ENCODE data around the gene LCN6. TPM values are rescaled to one million over a fixed set of nuclear protein-coding genes. Genes with fewer than 3 reads are reported as not detected.
A peak's percentile ranks its signal among the peaks of the same experiment; 100 is the strongest.

LCN6 gene
- total and polyA plus RNA-seq, 9 donors: 0.30 to 0.31 TPM; not detected in 7

DNA sequence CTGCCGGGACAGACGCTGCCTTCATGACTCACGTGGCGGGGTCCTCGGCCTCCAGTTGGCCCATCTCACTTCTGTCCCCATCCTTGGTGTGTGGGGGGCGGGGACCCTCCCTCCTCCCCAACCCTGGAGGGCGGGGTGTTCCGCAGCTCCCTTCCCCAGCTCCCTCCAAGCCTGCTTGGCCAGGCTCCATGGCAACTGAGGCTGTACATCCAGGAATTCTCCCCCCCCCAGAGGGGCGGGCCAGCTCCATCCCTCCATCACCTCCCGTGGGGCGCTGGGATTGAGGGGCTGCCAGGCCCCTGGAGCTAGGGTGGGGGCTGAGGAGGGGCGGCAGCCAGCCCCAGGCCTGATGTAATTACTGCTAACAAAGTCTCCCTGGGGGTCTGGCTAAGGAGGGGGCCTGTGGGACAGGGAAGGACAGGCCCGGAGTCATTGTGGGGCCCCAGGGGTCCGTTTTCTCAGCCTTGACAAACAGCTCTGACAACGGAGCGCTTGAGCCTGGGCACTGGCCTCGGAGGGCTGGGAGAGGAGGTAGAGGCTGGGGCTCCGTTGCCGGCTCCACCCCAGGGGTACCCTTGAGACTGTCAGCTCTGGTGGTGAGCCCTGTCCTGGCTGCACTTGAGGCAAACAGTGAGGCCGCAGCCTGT, 28.0 kb downstream of the LCN6 start:
- Histone ChIP-seq H3K27ac (ENCODE audit: low read length) (peak overlapping the region; percentile 59), H3K27me3 (ENCODE audit: control insufficient read depth, insufficient read depth, low read length) (no peaks in the 10 kb centered on the region), H3K9me3 (replicated peaks; ENCODE audit: control insufficient read depth, low read depth, low read length) (no peaks in the 10 kb centered on the region), H3K4me1 (ENCODE audit: control insufficient read depth, insufficient read depth, low read length) (peaks cover 37% of the 10 kb centered on the region), H3K4me3 (ENCODE audit: low read length) (no peak overlapping the region), H3K36me3 (ENCODE audit: control insufficient read depth, insufficient read depth, low read length) (peaks cover 47% of the 10 kb centered on the region)
- WGBS (ENCODE audit: insufficient coverage): 18% methylated on average over 10 of the region's 20 CpGs
- DNase-seq: peak; percentile 95

DNA sequence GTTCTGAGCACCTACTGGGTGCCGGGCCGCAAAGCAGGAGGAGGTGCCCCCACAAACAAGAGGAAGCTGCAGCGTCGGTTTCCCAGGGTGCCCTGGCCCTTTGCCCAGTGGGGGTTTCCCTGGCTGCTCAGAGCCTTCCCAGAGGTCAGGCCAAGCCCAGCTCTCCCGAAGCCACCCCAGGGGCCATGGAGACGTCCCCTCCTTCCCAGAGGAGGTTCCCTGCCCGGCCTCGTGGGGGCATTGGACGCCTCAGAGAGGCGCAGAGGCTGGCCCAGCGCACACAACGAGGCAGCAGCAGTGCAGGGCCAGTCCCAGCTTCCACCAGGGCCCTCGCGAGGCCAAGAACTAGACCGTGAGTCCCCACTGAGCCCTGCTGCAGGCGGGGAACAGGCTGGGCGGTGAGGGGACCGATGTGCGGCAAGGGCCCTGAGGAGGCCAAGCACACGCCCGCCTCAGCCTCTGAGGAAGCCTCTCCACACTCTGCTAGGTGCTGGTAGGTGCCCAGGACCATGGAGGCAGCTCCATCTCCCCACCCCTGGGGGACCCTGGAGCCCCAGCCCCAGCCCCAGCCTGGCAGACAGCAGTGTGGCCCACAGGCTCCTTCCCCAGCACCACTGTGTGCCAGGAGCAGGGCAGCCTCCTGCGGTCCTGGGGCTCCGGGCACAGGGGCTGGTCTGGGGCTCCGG, 29.0 kb downstream of the LCN6 start:
- Histone ChIP-seq H3K4me3 (ENCODE audit: low read length) (no peak overlapping the region), H3K9me3 (replicated peaks; ENCODE audit: control insufficient read depth, low read depth, low read length) (no peaks in the 10 kb centered on the region), H3K36me3 (ENCODE audit: control insufficient read depth, insufficient read depth, low read length) (peaks cover 41% of the 10 kb centered on the region), H3K27me3 (ENCODE audit: control insufficient read depth, insufficient read depth, low read length) (no peaks in the 10 kb centered on the region), H3K27ac (ENCODE audit: low read length) (no peak overlapping the region), H3K4me1 (ENCODE audit: control insufficient read depth, insufficient read depth, low read length) (peaks cover 46% of the 10 kb centered on the region)
- 64% methylated on average over 17 of the region's 24 CpGs for WGBS (ENCODE audit: insufficient coverage)
- no peak for DNase-seq

DNA sequence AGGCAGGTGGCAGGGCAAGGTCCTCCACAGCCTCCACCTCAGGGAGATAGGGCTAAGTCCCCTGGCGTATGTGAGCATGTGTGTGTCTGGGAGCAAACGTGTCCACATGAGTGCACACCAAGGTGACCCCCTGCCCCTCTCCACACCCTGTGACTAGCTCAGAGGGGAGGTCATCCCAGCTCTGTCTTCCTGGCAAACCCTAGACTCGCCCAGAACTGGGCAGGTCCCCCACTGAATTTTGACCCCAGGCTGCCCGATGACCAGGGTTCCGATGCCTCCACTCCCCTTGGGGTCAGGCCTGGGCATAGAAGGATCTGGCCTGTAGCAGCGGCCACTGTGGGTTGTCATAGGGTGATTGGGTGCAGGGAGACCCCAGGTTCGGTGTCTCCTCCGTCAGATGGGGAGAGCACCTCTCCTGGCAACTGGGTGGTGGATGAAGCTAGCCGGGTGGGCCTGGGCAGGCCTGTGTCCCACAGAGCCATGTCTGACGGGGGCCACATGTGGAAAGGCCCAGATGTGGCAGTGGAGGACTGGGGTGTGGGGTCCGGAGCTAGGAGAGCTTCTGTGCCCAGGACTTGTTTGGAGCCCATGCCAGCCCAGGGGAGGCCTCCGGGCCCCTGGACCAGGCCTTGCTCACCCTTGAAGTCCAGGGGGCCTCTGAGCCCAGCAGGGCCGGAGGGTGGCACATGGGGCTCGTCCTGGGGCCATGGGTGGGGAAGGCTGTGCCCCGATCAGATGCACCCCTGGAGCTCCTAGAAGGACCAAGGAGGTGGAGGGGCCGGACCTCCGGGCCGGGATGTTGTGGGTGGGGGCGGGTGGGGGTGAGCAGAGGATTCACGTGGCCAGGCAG, 29.8 kb downstream of the LCN6 start:
- WGBS (ENCODE audit: insufficient coverage): 85% methylated on average over 11 of the region's 20 CpGs
- no peaks in the 10 kb centered on the region for H3K9me3 ChIP-seq (replicated peaks; ENCODE audit: control insufficient read depth, low read depth, low read length)
- H3K27ac ChIP-seq (ENCODE audit: low read length): no peak overlapping the region
- no peak overlapping the region for H3K4me3 ChIP-seq (ENCODE audit: low read length)
- H3K4me1 ChIP-seq (ENCODE audit: control insufficient read depth, insufficient read depth, low read length): peaks cover 53% of the 10 kb centered on the region
- peaks cover 34% of the 10 kb centered on the region for H3K36me3 ChIP-seq (ENCODE audit: control insufficient read depth, insufficient read depth, low read length)
- H3K27me3 ChIP-seq (ENCODE audit: control insufficient read depth, insufficient read depth, low read length): no peaks in the 10 kb centered on the region
- no peak for DNase-seq

DNA sequence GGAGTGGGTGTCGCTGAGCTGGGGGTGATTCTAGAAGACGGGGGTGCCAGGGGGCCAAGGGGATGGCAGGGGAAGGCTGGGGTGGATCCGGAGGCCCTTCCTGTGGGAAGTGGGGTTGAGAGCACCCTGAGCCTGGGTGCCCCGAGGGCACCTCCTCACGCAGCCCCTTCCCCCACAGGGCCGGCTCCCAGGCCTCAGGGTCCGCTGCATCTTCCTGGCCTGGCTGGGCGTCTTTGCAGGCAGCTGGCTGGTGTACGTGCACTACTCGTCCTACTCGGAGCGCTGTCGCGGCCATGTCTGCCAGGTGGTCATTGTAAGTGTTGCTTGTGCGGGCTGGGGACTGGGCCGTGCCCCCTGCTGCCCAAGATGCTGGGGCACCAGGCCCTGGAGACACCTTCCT, 30.9 kb downstream of the LCN6 start:
- Histone ChIP-seq H3K27ac (ENCODE audit: low read length) (no peak overlapping the region), H3K4me1 (ENCODE audit: control insufficient read depth, insufficient read depth, low read length) (peaks cover 59% of the 10 kb centered on the region), H3K9me3 (replicated peaks; ENCODE audit: control insufficient read depth, low read depth, low read length) (no peaks in the 10 kb centered on the region), H3K4me3 (ENCODE audit: low read length) (no peak overlapping the region), H3K27me3 (ENCODE audit: control insufficient read depth, insufficient read depth, low read length) (no peaks in the 10 kb centered on the region), H3K36me3 (ENCODE audit: control insufficient read depth, insufficient read depth, low read length) (peaks cover 22% of the 10 kb centered on the region)
- no peak for DNase-seq
- 96% methylated on average over 8 of the region's 16 CpGs for WGBS (ENCODE audit: insufficient coverage)

DNA sequence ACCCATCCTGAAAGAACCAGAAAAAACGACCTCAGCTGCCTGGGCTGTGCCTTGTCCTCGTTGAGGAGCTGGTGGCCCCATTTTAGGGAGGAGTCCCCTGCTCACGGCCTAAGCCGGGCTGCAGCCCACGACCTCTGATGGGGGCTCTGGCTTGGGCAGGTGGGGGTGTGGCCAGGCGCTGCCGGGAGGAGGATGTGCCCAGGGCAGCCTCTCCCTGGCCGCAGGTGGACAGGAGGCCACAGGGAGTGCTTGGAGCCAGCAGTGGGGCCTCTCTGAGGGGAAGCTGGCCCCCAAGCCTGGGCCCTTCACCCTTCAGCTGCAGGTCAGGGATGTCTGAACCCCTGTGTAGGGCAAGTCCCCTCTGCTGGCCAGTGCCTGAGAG, 33.4 kb downstream of the LCN6 start:
- H3K4me1 ChIP-seq (ENCODE audit: control insufficient read depth, insufficient read depth, low read length): peaks cover 41% of the 10 kb centered on the region
- H3K36me3 ChIP-seq (ENCODE audit: control insufficient read depth, insufficient read depth, low read length): peaks cover 3% of the 10 kb centered on the region
- H3K9me3 ChIP-seq (replicated peaks; ENCODE audit: control insufficient read depth, low read depth, low read length): no peaks in the 10 kb centered on the region
- no peak for DNase-seq
- peak overlapping the region; percentile 55 for H3K27ac ChIP-seq (ENCODE audit: low read length)
- 43% methylated on average over 7 of the region's 8 CpGs for WGBS (ENCODE audit: insufficient coverage)
- H3K4me3 ChIP-seq (ENCODE audit: low read length): no peak overlapping the region
- peaks cover 3% of the 10 kb centered on the region for H3K27me3 ChIP-seq (ENCODE audit: control insufficient read depth, insufficient read depth, low read length)

DNA sequence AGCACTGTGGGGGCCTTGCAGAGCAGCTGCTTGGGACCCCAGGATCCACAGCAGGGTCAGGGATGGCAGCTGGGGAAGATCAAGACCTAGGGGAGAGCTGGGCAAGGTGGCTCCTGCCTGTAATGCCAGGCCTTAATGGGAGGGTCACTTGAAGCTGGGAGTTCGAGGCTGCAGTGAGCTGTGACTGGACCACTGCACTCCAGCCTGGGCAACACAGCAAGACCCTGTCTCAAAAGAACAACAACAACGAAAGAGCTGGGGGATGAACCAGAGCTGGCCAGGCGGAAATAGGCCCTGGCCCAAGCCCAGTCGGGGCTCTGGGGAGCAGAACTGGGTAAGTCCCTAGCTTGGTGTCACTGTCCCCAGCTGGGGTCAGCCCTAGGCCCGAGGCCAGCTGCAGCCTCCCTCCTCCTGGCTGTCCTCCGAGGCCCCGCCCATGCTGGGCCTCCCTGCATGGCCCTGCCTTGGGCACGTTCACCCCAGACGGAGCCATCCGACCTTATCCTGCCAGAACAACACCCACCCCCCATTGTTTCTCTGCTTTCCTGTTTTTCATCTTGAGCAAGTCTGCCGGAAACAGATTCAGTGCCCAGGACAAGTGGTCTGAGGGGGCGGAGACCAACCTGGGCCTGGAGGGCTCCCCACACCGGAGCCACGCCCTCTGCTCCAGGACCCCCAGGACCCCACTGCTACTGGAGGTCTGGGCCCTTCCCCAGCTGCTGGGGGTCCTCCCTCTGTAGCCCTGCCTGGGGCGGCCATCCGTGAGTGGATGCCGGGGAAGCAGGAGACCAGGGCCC, 34.0 kb downstream of the LCN6 start:
- no peak overlapping the region for H3K4me3 ChIP-seq (ENCODE audit: low read length)
- DNase-seq: no peak
- peaks cover 35% of the 10 kb centered on the region for H3K4me1 ChIP-seq (ENCODE audit: control insufficient read depth, insufficient read depth, low read length)
- H3K27me3 ChIP-seq (ENCODE audit: control insufficient read depth, insufficient read depth, low read length): peaks cover 3% of the 10 kb centered on the region
- 47% methylated on average over 14 of the region's 17 CpGs for WGBS (ENCODE audit: insufficient coverage)
- H3K36me3 ChIP-seq (ENCODE audit: control insufficient read depth, insufficient read depth, low read length): peaks cover 3% of the 10 kb centered on the region
- H3K9me3 ChIP-seq (replicated peaks; ENCODE audit: control insufficient read depth, low read depth, low read length): no peaks in the 10 kb centered on the region
- peak overlapping the region; percentile 55 for H3K27ac ChIP-seq (ENCODE audit: low read length)

DNA sequence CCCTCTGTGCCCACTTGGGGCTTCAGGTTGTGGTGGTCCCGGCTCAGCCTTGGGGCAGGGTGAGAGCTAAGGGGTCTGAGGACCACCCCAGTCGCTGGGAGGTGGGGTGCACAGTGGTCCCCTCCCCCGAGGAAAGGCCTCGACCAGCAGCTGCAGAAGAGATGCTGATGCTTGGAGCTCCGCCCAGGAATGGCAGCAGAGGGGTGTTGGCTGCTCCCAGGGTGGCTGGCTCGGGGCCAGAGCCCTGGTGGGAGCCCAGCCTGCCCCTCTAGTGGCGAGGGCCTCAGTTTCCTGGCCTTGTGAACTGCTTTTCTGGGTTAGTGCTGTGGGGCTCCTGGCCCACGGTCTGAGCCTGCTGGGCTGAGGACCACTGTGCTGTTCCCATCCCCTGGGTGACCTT, 34.8 kb downstream of the LCN6 start:
- H3K4me3 ChIP-seq (ENCODE audit: low read length): peak overlapping the region; percentile 42
- WGBS (ENCODE audit: insufficient coverage): 34% methylated on average over 8 of the region's 8 CpGs
- peaks cover 3% of the 10 kb centered on the region for H3K36me3 ChIP-seq (ENCODE audit: control insufficient read depth, insufficient read depth, low read length)
- DNase-seq: no peak
- H3K27ac ChIP-seq (ENCODE audit: low read length): peak overlapping the region; percentile 37
- H3K4me1 ChIP-seq (ENCODE audit: control insufficient read depth, insufficient read depth, low read length): peaks cover 32% of the 10 kb centered on the region
- H3K27me3 ChIP-seq (ENCODE audit: control insufficient read depth, insufficient read depth, low read length): peaks cover 3% of the 10 kb centered on the region
- no peaks in the 10 kb centered on the region for H3K9me3 ChIP-seq (replicated peaks; ENCODE audit: control insufficient read depth, low read depth, low read length)

DNA sequence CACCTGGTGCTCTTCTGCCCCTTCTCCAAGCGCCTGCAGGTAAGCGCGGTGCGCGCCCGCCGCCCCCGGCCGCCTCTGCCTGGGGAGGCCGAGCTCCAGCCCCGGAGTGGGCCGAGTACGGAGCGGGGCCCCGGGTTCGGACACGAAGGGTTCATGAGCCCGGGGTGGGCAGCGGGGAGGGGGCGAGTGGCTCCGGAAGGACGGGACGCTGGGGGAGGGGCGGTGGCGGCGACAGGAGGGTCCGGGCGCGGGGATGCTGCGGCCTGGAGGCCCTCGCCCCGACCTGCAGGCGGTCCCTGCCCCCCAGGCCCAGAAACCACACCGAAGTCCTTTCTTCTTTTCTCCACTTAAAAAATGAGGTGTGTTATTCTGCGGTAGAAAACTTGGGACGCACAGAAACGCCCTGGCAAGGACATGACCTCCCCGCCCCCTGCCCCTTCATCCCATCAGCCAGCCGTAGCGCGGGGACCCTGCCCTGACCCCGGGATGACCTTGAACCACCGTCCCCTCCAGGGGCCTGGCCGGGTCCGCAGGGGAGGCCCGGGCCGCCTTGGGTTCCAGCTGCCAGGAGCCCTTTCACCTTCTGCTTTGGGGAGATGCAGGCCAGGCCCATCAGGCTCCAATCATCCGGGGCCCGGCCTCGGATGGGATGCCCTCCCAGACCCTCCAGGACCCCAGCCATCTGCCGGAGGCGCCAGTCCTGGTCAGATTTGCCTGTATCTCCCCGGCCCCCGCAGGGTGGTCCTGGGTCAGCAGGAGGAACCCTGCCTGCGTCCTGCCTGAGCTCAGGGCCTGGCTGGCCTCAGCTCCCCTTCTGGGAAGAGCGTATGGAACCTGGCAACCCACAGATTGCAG, 35.4 kb downstream of the LCN6 start:
- Histone ChIP-seq H3K9me3 (replicated peaks; ENCODE audit: control insufficient read depth, low read depth, low read length) (no peaks in the 10 kb centered on the region), H3K36me3 (ENCODE audit: control insufficient read depth, insufficient read depth, low read length) (peaks cover 3% of the 10 kb centered on the region), H3K27me3 (ENCODE audit: control insufficient read depth, insufficient read depth, low read length) (peaks cover 3% of the 10 kb centered on the region), H3K4me1 (ENCODE audit: control insufficient read depth, insufficient read depth, low read length) (peaks cover 32% of the 10 kb centered on the region), H3K4me3 (ENCODE audit: low read length) (peak overlapping the region; percentile 42), H3K27ac (ENCODE audit: low read length) (peak overlapping the region; percentile 26)
- DNase-seq: no peak
- 3% methylated on average over 36 of the region's 56 CpGs for WGBS (ENCODE audit: insufficient coverage)
